ENCODE measurements around the gene SYPL2.

SYPL2 gene

DNA sequence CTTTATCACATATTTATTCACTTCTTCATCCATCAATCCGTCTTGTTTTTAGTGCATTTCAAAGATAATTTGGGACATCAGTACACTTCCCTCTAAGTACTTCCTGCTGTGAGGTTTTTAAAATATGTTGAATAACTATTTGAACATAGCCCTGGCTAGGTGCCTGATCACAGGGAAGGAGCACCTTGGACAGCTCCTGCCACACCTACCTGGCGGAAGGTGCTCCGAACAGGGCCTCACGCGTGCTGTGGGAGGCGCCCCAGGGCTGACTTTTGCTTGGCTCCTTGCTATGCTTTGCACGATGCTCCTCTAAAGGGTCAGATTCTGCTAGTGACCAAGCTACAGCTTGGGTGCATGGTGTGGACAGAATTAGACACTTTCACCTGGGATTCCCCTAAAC lies 12.5 kb downstream of the SYPL2 start:
- no peaks in the 10 kb centered on the region for H3K9me3 ChIP-seq (ENCODE audit: control insufficient read depth, insufficient read depth, low read length)
- no peak overlapping the region for H3K9ac ChIP-seq (ENCODE audit: low read depth, low read length)
- H3K36me3 ChIP-seq (ENCODE audit: insufficient read depth, low read length), result no peaks in the 10 kb centered on the region
- H3K4me1 ChIP-seq (ENCODE audit: insufficient read depth, low read length), result no peaks in the 10 kb centered on the region

GRCh38 chr1:109479311-109479710 lies 13.0 kb downstream of the SYPL2 start:
- H3K9ac ChIP-seq (ENCODE audit: low read depth, low read length), result no peak overlapping the region
- H3K36me3 ChIP-seq (ENCODE audit: insufficient read depth, low read length), result no peaks in the 10 kb centered on the region
- no peaks in the 10 kb centered on the region for H3K9me3 ChIP-seq (ENCODE audit: control insufficient read depth, insufficient read depth, low read length)
- no peaks in the 10 kb centered on the region for H3K4me1 ChIP-seq (ENCODE audit: insufficient read depth, low read length)

- no peak overlapping the region for H3K9ac ChIP-seq (ENCODE audit: low read depth, low read length)
- H3K9me3 ChIP-seq (ENCODE audit: control insufficient read depth, insufficient read depth, low read length), result no peaks in the 10 kb centered on the region
- no peaks in the 10 kb centered on the region for H3K36me3 ChIP-seq (ENCODE audit: insufficient read depth, low read length)
- no peaks in the 10 kb centered on the region for H3K4me1 ChIP-seq (ENCODE audit: insufficient read depth, low read length)
These were observed 13.6 kb downstream of the SYPL2 start for GRCh38 chr1:109479901-109480300.

GRCh38 chr1:109481646-109482045 lies 15.3 kb downstream of the SYPL2 start:
- H3K4me1 ChIP-seq (ENCODE audit: insufficient read depth, low read length), result peaks cover 3% of the 10 kb centered on the region; the same call in 1 of the 2 replicates
- H3K36me3 ChIP-seq (ENCODE audit: insufficient read depth, low read length), result no peaks in the 10 kb centered on the region
- no peaks in the 10 kb centered on the region for H3K9me3 ChIP-seq (ENCODE audit: control insufficient read depth, insufficient read depth, low read length)
- H3K9ac ChIP-seq (ENCODE audit: low read depth, low read length), result no peak overlapping the region

- no peaks in the 10 kb centered on the region for H3K36me3 ChIP-seq (ENCODE audit: insufficient read depth, low read length)
- H3K4me1 ChIP-seq (ENCODE audit: insufficient read depth, low read length), result peaks cover 3% of the 10 kb centered on the region; the same call in 1 of the 2 replicates
- H3K9ac ChIP-seq (ENCODE audit: low read depth, low read length), result no peak overlapping the region
- no peaks in the 10 kb centered on the region for H3K9me3 ChIP-seq (ENCODE audit: control insufficient read depth, insufficient read depth, low read length)
These were observed 15.9 kb downstream of the SYPL2 start for GRCh38 chr1:109482242-109482641.

GRCh38 chr1:109482791-109483671 lies 16.7 kb downstream of the SYPL2 start:
- Histone ChIP-seq H3K4me1 (ENCODE audit: insufficient read depth, low read length) (peaks cover 3% of the 10 kb centered on the region; the same call in 1 of the 2 replicates), H3K9ac (ENCODE audit: low read depth, low read length) (peak overlapping the region; percentile 85; the same call in 1 of the 2 replicates), H3K9me3 (ENCODE audit: control insufficient read depth, insufficient read depth, low read length) (no peaks in the 10 kb centered on the region), H3K36me3 (ENCODE audit: insufficient read depth, low read length) (no peaks in the 10 kb centered on the region)

- H3K36me3 ChIP-seq (ENCODE audit: insufficient read depth, low read length), result no peaks in the 10 kb centered on the region
- peaks cover 3% of the 10 kb centered on the region; the same call in 1 of the 2 replicates for H3K4me1 ChIP-seq (ENCODE audit: insufficient read depth, low read length)
These were observed 17.5 kb downstream of the SYPL2 start, which contains the start of gene ATXN7L2 for GRCh38 chr1:109483672-109484518. ATXN7L2 (plus strand) TSS chr1:109483905; CDS start chr1:109483954, 49 bp downstream.

DNA sequence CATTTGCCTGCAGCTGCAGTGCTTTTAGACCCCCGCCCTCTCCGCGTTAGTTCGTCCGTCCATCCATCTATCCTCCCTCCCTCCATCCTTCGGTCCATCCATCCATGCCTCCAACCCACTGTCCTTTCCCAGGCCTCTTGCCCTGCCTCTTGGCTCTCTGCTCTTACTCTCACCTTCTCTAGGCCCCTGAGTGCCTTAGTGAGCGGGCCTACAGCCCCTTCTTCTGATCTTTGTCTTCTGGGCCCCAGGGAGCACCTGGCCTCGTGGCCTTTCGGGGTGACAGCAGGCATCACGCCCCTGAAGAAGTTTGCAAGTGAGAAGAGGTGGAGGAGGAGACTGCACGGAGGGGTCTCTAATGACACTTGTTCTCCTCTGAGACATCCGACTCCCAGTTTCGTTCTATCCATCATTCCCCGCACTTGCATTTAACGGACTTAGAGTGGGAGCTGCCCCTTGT lies 18.2 kb downstream of the SYPL2 start:
- Histone ChIP-seq H3K36me3 (ENCODE audit: insufficient read depth, low read length) (no peaks in the 10 kb centered on the region; the same call in 1 of the 2 replicates), H3K9ac (ENCODE audit: low read depth, low read length) (peak overlapping the region; percentile 52), H3K9me3 (ENCODE audit: control insufficient read depth, insufficient read depth, low read length) (no peaks in the 10 kb centered on the region), H3K4me1 (ENCODE audit: insufficient read depth, low read length) (peaks cover 3% of the 10 kb centered on the region; the same call in 1 of the 2 replicates)

More at GRCh38 chr1:109483672-109484518, 17.5 kb downstream of the SYPL2 start, which contains the start of gene ATXN7L2:
- Histone ChIP-seq H3K9me3 (ENCODE audit: control insufficient read depth, insufficient read depth, low read length) (no peaks in the 10 kb centered on the region), H3K9ac (ENCODE audit: low read depth, low read length) (peak within 1 kb of the TSS; percentile 85)

DNA sequence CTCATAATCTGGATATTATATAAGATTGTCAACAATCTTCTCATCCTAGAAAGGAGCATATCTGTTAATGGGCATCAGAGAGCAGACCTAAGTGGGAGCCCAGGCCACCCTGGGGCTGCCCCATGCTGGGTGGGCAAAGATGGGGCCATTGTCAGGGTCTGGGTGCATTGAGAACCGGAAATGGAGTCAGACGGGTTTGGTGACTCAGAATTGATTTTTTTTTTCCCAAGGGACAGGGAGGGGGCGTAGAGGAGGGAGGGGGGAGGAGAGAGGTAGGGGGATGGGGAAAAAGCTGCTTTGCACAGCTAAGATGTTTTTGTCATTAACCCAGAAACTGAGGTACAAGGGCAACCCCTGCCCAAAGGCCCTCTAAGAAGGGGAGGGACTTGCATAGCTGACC lies 18.7 kb downstream of the SYPL2 start:
- Histone ChIP-seq H3K36me3 (ENCODE audit: insufficient read depth, low read length) (no peaks in the 10 kb centered on the region; the same call in 1 of the 2 replicates), H3K9me3 (ENCODE audit: control insufficient read depth, insufficient read depth, low read length) (no peaks in the 10 kb centered on the region), H3K9ac (ENCODE audit: low read depth, low read length) (peak overlapping the region; percentile 52), H3K4me1 (ENCODE audit: insufficient read depth, low read length) (peaks cover 3% of the 10 kb centered on the region; the same call in 1 of the 2 replicates)

DNA sequence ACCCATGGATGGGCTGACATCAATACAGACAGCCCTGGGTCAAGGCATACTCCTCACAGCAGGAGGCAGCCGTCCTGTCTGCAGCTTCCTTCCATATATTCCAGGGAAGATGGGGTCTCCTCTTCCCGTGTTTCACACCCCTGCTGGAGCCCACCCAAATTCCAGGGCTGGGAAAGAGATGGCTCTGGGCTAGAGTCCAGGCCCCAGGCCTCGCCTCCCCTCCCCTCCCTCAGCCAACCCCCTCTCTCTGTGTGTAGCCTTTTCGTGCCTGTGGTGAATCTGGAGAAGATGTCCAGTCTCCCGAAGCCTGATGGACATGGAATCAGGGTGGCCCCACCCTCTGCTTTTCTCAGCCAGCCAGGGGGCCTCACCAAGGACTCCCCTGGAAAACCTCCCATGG lies 20.9 kb downstream of the SYPL2 start:
- H3K9me3 ChIP-seq (ENCODE audit: control insufficient read depth, insufficient read depth, low read length), result no peaks in the 10 kb centered on the region
- no peak overlapping the region for H3K9ac ChIP-seq (ENCODE audit: low read depth, low read length)
- H3K4me1 ChIP-seq (ENCODE audit: insufficient read depth, low read length), result peaks cover 3% of the 10 kb centered on the region; the same call in 1 of the 2 replicates
- no peaks in the 10 kb centered on the region; the same call in 1 of the 2 replicates for H3K36me3 ChIP-seq (ENCODE audit: insufficient read depth, low read length)

DNA sequence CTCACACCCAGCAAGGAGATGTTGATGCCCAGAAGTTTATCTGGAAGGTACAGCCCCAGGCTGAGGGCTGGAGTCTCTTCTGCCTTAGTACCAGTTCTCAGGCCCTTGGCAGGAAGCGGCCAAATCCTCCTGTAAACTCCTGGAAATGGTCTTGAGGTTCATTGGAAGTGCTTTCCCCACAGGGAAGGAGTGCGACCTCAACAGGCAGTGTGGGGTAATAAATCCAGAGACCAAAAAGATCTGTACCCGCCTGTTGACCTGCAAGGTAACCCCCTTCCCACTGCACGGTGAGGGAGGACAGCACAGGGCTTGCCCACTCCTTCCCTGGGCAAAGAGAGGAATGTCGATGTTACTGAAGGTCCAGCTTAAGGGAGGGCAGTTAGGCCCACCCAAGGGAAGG lies 21.9 kb downstream of the SYPL2 start:
- no peak overlapping the region for H3K9ac ChIP-seq (ENCODE audit: low read depth, low read length)
- peaks cover 3% of the 10 kb centered on the region; the same call in 1 of the 2 replicates for H3K4me1 ChIP-seq (ENCODE audit: insufficient read depth, low read length)

DNA sequence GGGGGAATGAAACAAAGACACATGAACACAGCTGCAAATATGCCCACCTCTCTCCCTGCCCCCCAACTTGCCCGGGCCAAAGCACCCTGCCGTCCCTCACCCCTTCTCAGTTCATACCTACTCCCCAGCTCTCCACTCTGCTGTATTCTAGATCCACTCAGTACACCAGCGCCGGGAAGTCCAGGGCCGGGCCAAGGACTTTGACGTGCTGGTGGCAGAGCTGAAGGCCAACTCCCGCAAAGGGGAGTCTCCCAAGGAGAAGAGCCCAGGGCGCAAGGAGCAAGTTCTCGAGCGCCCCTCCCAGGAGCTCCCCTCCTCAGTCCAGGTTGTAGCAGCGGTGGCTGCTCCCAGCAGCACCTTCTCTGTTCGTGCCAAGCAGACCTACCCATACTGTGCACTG lies 22.4 kb downstream of the SYPL2 start:
- no peaks in the 10 kb centered on the region; the same call in 1 of the 2 replicates for H3K36me3 ChIP-seq (ENCODE audit: insufficient read depth, low read length)
- H3K4me1 ChIP-seq (ENCODE audit: insufficient read depth, low read length), result peaks cover 7% of the 10 kb centered on the region; the same call in 1 of the 2 replicates
- no peaks in the 10 kb centered on the region for H3K9me3 ChIP-seq (ENCODE audit: control insufficient read depth, insufficient read depth, low read length)
- no peak overlapping the region for H3K9ac ChIP-seq (ENCODE audit: low read depth, low read length)

More for the DNA sequence above, 21.9 kb downstream of the SYPL2 start:
- Histone ChIP-seq H3K9me3 (ENCODE audit: control insufficient read depth, insufficient read depth, low read length) (no peaks in the 10 kb centered on the region), H3K36me3 (ENCODE audit: insufficient read depth, low read length) (no peaks in the 10 kb centered on the region; the same call in 1 of the 2 replicates)

DNA sequence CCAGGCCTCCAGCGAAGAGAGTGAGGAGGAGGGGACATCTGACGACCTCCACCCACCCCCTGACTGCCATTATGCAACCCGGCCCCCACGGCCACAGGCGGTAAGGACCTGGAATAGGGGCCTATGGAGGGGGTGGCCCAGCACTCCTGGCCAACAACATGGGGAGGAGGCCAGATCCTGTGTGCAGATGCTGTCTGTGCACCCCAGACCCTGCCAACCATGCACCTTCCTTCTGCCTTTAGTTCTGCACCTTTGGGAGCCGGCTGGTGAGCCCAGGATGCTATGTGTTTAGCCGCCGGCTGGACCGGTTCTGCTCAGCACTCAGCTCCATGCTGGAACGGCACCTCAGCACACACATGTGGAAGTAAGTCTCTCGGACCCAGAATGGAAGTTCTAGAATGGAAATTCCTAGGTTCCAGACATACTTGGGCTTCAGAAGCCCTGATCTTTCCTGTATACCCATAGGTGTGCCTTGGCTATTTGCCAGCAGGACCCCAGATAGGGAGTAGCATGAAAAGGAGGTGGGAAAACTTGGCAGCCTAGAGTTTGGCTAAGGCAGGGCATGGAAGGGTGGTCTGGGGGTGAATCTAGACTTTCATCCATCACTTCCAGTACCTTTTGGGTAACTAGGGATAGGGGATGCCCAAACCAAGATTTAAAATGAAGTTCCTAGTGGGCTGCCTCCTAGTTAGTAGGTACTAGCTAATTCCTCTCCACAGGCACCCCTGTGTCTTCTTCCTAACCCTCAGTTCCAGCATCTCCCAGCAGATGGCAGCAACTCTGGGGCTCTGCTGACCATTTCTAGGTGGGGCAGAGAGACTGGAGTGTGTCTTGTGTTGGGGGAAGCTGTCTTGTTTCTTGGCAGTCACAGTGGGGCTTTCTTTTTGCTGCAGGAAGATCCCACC lies 23.9 kb downstream of the SYPL2 start:
- Histone ChIP-seq H3K9ac (ENCODE audit: low read depth, low read length) (no peak overlapping the region), H3K4me1 (ENCODE audit: insufficient read depth, low read length) (peaks cover 5% of the 10 kb centered on the region; the same call in 1 of the 2 replicates), H3K9me3 (ENCODE audit: control insufficient read depth, insufficient read depth, low read length) (no peaks in the 10 kb centered on the region), H3K36me3 (ENCODE audit: insufficient read depth, low read length) (no peaks in the 10 kb centered on the region; the same call in 1 of the 2 replicates)
